T follicular helper cell (primary cell): ENCODE results near the gene NUDT21.
"Not testable (repeated sequence)": the region's sequence is repeated elsewhere in the genome, so short reads cannot be mapped to it uniquely, and the experiment has no call there.

Experiments
- DNase-seq: peaks from one replicate; pipeline ENCODE4 v3.0.0-alpha.2; 2020; ENCODE audit warnings: low read depth
- total RNA-seq, 2 experiments: gene quantifications; one replicate each; lab custom pipeline; 2026; lab: John Stamatoyannopoulos, UW

NUDT21 gene
- 37.7 to 49.5 reads per million in 2 experiments for total RNA-seq

GRCh38 chr16:56450986-56451752 is at the start of gene NUDT21, which contains the start of gene OGFOD1:
Gene NUDT21, minus strand, starts transcription at chr16:56451332. Its CDS starts 130 bp downstream, at chr16:56451202.
Gene OGFOD1, plus strand, starts transcription at chr16:56451554. Its CDS starts 59 bp downstream, at chr16:56451613.
- peak; percentile 87 for DNase-seq

GRCh38 chr16:56493815-56494214 is 42.7 kb upstream of the NUDT21 start:
- DNase-seq, result no peak

DNA sequence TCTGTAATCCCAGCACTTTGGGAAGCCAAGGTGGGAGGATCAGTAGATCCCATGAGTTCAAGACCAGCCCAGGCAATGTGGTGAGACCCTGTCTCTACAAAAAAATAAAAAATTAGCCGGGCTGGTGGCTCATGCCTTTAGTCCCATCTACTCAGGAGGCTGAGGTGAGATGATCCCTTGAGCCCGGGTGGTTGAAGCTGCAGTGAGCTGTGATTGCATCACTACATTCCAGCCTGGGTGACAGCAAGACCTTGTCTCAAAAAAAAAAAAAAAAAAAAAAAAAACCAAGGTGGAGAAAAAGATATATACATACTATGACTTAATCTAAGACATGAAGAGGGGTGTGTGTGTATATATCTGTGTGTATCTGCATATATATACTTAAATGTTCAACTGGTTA is 42.0 kb upstream of the NUDT21 start:
- no peak for DNase-seq

GRCh38 chr16:56491657-56492261 is 40.6 kb upstream of the NUDT21 start:
- no peak for DNase-seq

DNA sequence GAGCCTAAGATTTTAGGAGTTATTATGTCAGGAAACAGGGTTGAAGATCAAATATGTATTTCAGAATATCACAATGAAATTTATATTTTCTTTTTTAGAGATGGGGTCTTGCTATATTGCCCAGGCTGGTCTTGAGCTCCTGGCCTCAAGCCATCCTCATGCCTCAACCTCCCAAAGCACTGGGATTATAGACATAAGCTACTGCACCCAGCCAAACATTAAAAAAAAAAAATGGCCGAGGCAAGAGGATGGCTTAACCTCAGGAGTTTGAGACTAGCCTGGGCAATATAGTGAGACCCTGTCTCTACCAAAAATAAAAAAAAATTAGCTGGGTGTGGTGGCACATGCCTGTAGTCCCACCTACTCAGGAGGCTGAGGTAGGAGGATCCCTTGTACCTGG is 37.7 kb upstream of the NUDT21 start:
- not testable (repeated sequence) for DNase-seq

GRCh38 chr16:56488035-56488434 is 36.9 kb upstream of the NUDT21 start:
- DNase-seq, result no peak

DNA sequence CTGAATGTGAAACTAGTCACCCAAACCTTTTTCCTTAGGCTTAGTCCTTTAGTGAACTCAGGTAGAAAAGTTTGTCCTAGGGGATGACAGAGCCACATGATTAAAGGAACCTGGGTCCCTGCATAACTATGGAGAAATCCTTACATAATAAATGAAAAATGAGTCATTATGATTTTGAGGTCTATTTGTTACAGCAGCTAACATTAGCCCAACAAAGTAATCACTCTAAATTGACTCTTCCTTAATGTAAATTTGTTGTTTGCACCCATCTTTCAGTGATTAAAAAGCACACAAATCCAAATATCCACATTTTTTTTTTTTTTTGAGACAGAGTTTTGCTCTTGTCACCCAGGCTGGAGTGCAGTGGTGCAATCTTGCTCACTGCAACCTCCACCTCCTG is 32.3 kb upstream of the NUDT21 start:
- DNase-seq, result no peak

DNA sequence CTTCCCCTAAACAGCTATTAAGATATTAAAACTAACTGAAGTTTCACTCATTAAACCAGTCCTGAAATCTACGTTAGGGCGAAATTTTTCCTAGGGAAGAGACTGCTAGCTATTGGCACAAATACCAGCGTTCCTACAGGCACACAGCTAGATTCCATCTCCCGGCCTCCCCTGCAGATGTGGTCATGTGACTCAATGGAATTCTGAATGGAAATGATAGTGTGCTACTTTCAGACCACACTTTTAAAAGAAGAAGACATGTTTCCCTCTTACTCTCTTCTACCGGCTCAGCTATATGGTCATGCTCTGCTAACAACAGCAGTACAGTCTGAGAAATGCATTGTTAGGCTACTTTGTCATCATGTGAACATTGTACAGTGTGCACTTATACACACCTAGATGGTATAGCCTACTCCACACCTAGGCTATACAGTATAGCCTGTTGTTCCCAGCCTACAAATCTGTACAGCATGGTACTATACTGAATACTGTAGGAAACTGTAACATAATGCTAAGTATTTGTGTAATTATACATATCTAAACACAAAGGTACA is 31.6 kb upstream of the NUDT21 start:
- DNase-seq, result no peak

- DNase-seq, result no peak
These were observed 30.5 kb upstream of the NUDT21 start for GRCh38 chr16:56481468-56482122.

- DNase-seq, result no peak
These were observed 29.8 kb upstream of the NUDT21 start for GRCh38 chr16:56480776-56481467.

DNA sequence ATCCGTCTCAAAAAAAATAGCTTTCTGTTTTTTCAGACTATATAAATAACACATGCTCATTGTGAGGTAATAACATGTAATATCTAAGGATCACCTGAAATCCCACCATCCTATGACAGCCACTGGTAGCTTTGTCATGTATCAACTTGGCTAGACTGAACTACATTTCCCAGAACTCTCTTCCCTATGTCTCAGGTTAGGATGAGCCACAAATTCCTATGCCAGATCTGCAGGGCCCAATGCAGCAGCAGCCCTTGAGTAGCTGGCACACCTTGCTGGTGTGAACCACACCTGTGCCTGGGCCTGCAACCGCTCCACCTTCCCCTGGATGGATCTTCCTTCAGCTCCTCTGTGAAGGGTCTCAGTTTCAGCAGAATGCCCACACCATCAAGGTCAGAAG is 28.3 kb upstream of the NUDT21 start:
- DNase-seq, result no peak

DNA sequence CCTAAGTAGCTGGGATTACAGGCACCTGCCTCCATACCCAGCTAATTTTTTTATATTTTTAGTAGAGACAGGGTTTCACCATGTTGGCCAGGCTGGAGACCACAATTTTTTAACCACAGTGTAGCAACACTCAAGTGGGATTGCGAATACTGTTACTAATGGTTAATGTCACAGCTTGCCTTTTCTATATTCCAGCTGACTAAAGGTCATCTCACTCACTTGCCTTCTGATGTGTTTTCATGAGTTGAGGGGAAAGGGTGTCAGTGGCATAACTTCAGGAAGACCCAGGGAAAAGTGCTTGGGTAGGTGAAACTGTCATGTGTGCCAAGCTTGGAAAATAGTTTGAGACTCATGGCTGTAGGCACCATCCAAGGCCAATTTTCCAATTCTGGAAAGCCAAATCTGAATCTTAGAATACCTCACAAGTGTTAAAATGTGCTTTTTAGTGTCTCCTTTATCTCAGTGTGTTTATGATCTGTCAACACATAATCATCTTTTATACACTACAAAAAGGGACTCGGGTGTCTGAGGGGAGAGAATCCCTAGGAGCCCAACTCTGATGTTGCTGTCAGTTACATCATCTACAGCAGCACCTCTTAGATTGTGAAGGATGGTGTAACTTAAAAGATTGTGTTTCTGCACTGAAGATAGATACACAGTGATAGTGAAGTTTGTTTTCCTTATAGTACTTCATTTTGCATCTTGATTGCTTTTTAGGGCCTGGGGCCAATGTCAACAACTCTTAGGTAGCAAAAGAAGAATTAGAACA is 27.3 kb upstream of the NUDT21 start:
- DNase-seq, result no peak

DNA sequence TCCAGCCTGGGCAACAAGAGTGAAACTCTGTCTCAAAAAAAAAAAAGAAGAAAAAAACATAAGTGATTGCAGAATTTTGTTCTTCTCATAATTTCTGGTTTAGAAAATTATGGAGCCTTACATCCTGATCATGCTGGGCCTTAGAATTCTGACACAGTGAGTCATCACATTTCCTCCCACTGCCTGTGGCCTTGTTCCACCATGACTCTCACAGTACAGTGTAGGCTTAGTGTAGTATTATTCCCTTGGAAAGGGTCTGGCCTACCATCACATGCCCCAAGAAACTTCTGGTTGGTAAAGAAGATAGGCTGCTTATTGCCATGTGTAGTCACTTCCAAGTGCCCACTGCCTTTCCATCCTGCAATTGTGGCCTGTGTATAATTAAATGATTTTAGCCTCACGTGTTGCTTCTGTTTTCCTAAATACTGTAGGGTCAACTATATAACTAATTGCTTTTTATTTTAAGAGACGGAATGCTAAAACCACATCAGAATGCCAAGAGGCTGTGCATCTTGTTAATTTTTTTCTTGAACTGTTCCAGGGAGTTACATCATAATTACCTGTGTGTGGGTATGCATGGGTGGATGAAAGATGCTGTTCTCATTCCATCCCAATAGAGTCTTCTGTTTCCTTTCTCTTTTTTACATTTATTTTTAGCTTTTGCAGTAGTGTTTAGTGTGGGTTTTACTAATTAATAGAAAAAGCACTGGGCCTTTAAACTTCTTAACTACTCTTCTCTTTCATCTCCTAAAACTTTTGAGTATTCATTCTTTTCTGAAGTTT is 26.2 kb upstream of the NUDT21 start:
- no peak for DNase-seq

GRCh38 chr16:56475201-56475600 is 24.1 kb upstream of the NUDT21 start:
- no peak for DNase-seq

GRCh38 chr16:56470666-56471065 is 19.5 kb upstream of the NUDT21 start:
- no peak for DNase-seq

- DNase-seq, result no peak
These were observed 19.1 kb upstream of the NUDT21 start for GRCh38 chr16:56470232-56470631.

DNA sequence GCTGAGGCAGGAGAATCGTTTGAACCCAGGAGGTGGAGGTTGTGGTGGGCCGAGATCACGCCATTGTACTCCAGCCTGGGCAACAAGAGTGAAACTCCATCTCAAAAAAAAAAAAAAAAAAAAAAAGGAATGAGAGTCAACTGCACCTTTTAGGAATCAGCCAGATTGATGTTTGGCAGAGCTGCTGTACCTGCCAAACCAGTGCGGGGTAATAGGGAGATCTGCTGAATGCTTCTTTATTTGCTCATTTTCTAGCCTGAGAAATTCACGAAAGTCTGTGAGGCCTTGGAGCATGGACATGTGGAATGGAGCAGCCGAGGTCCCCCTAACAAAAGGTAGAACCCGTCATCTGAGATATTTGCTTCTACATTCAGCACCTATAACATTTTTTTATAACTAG is 18.6 kb upstream of the NUDT21 start:
- DNase-seq, result no peak

DNA sequence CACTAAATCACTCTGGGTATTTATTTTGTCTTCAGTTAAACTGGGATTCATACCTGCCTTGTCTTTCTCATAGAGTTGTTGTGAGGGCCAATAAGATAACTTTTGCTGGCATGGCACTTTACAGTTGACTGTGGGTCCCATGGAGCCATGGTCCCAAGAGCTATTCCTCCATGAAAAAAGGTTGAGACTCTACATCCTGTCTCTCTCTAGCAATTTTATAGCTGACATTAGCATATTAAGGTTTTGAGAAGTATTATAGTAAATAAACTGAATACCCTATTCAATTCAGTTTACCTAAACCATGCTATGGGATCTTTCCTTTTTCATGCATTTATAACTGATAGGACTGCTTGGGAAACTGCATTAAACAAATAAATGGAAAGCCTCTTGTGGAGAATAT is 17.7 kb upstream of the NUDT21 start:
- DNase-seq, result no peak

DNA sequence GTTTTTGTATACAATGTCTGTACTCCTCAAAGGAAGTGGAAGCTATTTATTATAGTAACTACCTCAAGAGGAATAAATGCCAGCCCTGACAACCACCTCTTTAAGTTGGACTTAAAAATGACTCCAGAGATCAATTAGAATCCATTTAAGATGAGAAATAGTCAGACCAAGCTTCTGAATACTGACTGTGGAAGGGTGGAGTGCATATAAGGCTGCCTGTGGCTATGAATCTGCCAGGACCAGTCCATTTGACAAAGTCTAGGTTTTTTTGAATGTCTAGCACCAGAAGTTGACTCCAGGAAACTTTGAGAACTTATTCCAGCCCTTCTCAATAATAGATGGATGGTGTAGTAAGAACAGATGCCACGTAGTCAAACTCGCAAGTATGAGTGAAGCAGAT is 15.2 kb upstream of the NUDT21 start:
- DNase-seq, result no peak

DNA sequence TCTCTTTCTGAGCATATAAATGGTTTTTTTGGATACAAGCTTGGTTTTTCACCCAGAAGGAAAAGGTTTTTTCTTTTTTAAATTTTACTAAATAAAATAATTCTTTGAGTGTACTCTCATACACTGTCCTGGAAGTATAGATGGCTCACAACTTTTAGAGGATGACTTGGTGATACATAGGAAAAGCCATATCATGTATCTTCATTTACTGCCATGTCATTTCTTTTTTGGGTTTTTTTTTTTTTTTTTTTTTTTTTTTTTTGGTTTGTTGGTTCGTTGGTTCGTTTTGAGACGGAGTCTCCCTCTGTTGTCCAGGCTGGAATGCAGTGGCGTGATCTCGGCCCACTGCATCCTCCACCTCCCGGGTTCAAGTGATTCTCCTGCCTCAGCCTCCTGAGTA is 12.0 kb upstream of the NUDT21 start:
- no peak for DNase-seq
